ENCODE data around the gene RREB1.

DNA sequence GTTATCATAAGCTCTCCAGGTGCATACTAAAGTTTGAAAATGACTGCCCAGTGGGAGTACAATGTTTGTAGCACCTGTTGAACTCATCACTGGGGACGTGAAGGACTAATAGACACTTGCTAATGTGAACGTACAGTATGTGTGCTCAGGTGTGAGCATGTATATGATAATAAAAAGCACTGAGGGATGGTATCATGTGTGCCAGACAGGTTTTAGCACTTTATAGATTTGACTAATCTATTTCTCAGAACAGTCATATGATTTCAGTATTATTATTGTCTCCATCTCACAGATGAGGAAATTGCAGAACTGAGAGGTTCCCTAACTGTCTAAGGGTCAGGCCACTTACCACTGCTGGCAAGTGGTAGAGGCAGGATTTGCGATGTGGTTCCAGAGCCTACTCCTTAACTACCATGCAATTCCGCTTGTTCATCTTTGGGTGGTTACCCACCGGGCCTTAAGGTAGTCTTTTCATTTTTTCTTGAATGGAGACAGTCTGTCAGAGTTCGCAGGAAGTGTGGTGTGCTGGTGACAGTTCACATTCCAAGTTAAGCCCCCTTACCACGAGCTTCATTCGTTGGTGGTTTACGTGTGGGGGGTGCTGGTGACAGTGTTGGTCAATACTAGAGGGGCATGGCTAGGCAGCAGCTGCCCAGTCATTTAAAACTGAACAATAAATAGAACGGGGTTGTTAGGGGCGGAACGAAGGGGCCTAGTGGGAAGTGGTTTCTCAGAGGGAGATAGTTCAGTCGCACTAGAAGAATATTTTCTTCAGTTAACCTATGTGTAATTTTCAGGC lies 46.8 kb downstream of the RREB1 start:
- TF ChIP-seq POLR2AphosphoS5 (IDR thresholded peaks at IDR 0.05; ENCODE audit: low read depth): peak; percentile 64; the same call in 1 of the 2 replicates
- TF ChIP-seq, protein P1, sequence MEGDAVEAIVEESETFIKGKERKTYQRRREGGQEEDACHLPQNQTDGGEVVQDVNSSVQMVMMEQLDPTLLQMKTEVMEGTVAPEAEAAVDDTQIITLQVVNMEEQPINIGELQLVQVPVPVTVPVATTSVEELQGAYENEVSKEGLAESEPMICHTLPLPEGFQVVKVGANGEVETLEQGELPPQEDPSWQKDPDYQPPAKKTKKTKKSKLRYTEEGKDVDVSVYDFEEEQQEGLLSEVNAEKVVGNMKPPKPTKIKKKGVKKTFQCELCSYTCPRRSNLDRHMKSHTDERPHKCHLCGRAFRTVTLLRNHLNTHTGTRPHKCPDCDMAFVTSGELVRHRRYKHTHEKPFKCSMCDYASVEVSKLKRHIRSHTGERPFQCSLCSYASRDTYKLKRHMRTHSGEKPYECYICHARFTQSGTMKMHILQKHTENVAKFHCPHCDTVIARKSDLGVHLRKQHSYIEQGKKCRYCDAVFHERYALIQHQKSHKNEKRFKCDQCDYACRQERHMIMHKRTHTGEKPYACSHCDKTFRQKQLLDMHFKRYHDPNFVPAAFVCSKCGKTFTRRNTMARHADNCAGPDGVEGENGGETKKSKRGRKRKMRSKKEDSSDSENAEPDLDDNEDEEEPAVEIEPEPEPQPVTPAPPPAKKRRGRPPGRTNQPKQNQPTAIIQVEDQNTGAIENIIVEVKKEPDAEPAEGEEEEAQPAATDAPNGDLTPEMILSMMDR (IDR thresholded peaks at IDR 0.05; ENCODE audit: insufficient read depth, low read length): no peak
- TF ChIP-seq, protein P2, sequence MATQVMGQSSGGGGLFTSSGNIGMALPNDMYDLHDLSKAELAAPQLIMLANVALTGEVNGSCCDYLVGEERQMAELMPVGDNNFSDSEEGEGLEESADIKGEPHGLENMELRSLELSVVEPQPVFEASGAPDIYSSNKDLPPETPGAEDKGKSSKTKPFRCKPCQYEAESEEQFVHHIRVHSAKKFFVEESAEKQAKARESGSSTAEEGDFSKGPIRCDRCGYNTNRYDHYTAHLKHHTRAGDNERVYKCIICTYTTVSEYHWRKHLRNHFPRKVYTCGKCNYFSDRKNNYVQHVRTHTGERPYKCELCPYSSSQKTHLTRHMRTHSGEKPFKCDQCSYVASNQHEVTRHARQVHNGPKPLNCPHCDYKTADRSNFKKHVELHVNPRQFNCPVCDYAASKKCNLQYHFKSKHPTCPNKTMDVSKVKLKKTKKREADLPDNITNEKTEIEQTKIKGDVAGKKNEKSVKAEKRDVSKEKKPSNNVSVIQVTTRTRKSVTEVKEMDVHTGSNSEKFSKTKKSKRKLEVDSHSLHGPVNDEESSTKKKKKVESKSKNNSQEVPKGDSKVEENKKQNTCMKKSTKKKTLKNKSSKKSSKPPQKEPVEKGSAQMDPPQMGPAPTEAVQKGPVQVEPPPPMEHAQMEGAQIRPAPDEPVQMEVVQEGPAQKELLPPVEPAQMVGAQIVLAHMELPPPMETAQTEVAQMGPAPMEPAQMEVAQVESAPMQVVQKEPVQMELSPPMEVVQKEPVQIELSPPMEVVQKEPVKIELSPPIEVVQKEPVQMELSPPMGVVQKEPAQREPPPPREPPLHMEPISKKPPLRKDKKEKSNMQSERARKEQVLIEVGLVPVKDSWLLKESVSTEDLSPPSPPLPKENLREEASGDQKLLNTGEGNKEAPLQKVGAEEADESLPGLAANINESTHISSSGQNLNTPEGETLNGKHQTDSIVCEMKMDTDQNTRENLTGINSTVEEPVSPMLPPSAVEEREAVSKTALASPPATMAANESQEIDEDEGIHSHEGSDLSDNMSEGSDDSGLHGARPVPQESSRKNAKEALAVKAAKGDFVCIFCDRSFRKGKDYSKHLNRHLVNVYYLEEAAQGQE (IDR thresholded peaks at IDR 0.05; ENCODE audit: insufficient replicate concordance, low read depth): no peak
- no peak for TF ChIP-seq GABPA (IDR thresholded peaks at IDR 0.05; ENCODE audit: low read depth)
